Medulla oblongata (tissue), 1 donor: ENCODE data around the gene NAV2.
"Not testable (repeated sequence)": the region's sequence is repeated elsewhere in the genome, so short reads cannot be mapped to it uniquely, and the experiment has no call there.

ENCODE experiments used
- DNase-seq: peaks from one replicate; pipeline ENCODE4 v3.0.0-alpha.2; 2015; ENCODE audit errors: extremely low spot score

The NAV2 gene

DNA sequence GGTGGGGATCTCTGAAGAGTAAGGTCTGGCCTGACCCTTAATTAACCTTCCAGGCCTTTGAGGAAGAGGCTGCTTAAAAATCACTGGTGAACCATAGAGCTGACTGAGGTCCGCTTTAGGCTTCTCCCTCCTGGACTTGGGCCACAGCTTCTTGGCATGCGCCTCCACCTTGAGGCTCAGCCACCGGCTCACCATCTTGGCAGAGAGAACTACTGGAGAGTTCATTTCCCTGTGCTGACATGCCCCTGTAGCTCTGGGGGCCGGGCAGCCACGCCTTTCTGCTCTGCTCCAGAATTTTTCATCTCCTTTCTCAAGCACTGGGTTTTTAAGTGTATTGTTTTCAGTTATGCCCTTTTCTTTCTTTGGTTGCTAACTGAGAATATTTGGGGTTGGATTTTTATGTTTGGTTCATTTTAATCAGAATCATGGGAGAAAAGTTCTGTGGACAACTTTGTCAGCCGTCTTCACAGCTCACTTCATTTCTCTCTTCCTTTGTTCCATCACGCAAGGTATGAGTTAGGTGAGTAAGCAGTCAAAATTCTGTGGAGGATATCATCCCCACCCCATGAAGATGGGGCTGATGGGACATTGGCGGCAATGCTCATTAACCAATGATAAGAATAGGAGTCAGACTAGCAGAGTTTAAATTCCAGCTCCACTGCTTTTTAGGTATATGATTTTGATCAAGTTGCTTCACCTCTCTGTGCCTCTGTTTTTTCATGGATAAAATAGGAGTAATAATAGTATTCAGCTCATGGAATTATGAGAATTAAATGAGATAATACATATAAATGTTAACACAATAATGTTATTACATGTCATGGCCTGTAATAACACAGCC lies 343.7 kb downstream of the NAV2 start:
- DNase-seq, result peak; percentile 63

DNA sequence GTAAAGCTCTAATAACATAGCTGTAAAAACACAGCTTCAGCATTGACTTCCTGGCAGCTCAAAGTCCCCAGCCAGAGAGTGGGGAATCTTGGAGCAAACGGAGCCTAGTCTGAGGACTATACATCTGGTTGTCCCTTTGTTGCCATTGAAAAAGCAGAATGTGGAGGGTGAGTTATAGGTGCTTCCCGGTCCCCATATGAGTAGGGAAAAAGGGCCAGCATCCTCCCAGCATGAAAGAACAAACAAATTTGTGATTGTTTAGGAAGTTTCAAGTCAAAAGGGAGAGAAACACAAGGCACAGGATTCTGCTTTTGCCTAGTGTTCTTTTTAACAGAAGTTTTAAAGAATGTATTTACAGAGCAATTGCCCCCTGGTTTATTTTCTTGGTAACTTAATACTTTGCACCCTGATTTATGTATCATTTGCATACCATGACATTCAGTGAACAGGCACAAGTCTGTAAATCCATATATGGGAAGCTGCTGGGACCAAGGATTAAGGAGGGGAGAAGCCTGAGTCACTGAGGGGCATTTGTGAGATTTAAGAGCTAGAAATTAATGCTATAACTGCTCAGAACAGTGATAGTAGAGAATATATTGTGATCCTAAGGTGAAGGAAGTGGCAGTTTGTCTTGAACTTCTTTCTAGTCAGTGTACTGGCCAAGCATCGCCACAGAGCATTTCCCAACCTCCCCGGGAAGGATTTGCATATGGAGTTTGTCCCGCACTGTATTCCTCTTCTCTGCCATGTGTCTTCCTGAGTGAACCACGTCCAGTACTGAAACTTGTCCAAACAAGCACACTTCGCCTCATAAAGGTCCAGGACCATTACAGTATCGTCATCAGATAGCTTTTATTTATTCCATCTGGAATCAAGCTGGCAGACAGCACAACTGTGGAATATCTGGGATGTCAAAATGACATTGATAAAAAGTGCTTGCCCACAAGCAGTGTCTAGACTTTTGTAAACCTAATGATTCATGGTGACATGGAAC lies 344.6 kb downstream of the NAV2 start:
- no peak for DNase-seq

DNA sequence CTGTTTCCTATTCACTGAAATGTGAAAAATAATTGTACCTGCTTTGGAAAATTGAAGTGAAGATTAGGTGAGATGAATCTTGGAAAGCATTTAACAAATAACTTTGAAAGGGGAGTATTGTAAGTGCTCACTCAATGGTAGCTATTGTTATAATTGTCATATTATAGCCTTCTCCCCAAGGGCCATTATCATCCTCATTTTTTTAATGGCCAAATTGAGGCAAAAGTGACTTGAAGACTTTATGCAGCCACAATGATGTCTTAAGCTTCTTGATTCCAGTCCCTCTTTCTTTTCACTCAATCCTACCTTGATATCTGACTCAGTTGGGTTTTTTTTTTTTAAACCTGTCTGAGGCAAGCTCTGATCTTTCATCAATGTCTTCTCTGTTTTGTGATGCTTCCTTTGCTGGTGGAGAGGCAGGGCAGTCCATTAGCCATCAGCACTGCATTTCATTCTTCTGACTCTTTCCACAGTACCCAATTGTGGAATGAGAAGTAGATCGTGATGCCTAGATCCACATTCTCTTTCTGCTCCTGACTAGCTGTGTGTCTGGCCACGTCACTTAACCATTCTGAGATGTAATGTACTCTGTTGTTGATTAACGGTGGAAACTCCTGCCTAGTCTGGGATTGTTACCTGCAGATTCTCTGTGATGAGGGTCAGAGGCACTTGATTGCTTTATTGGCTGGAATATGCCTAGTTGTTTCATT lies 346.3 kb downstream of the NAV2 start:
- no peak for DNase-seq

DNA sequence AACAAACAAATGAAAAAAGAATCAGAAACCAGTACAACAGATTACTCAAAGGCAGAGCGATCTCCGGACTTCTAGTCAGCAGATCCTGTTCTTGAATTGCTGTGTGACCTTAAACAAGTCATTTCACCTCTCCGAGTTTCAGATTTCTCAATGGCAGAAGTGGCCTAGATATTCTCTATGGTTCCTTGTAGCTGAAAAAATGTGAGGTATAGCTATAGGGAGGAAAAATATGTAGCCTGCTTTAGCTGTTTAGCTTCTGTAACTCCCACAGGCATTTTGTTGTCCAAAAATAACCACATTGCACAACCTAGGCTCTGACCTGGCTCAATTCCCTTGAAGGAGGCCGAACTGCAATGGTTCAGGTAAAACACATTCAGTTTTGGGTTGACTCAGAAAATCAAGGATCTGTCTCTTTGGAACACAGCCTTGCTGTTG lies 347.0 kb downstream of the NAV2 start:
- DNase-seq, result no peak

DNA sequence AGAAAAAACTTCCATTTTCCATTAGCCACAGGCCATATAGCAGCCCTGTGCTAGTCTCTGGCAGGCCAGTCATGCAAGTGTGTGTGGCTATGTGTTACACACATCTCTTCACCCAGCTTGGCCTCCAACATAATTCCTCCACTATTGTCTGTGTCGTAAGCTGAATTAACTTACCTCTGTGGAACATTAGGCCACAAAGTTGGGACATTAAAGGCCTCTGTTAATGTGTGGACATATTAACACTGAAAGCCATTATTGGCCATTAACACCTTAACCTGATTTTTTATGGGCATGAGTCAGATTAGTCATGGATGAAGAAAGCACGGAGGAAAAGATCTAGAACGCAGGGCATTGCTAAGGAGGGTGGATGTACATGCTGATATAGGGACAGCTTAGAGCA lies 347.5 kb downstream of the NAV2 start:
- DNase-seq, result no peak

DNA sequence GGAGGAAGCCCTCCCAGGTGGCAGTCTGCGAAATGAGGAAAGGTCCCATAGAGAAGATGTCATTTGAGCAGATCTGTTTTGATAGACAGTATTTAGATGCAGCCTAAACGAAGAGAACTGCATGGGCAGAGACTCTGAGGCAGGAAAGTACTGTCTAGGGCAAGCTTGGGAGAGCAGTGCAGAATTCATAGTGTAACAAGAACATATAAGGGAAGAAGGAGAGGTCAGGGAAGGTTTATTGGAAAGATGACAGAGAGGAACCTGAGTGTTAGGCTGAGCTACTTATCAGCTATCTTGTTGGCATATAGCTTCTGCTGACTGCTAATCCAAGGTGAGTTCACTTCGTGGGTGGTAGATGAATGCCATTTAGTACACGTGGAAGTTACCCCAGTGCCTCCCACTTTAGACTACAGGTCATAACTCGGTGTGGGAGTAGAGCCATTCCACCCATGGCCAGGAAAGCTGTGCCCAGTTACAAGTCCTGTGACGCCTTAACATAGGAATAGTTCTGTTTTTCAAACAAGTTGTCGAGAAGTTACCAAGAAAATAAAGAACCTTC lies 348.1 kb downstream of the NAV2 start:
- no peak for DNase-seq

DNA sequence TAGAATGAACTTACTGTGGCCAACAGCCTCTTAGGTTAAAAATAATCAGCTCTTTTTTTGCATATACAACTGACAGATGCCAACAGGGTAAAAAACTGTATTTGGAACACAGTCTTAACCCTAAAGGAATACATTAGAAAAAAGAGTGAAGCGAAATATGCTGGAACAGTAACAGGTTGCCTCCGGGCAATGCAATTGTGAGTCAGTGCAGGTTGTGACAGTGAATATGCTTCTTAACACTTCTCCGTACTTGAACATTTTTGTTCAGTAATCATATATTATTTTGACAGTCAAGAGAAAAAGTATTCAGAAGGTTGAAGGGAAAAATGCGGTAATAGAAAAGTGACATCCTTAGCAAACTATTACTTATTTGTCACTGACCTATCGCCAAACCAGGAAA lies 349.1 kb downstream of the NAV2 start:
- no peak for DNase-seq

DNA sequence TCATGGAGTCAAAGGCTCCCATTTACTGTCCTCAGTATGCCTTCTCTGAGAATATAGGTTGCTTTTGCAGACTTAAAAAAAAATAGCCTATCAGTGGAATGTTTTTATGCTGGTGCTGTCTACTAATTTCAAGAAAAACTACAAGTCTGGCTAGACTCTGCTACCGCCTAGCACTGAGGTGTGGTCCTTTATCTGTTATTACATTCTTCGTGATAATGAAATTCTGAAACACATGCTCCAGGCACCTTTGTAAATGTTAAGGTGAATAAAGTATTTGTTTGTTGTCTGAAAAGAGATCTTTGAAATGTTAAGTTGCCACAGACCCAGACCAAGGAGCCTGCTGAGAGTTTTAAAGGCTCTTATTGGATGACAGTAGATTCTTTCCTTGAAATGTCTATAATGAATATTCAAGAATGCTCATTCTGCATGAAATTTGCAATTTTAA lies 352.3 kb downstream of the NAV2 start:
- no peak for DNase-seq

DNA sequence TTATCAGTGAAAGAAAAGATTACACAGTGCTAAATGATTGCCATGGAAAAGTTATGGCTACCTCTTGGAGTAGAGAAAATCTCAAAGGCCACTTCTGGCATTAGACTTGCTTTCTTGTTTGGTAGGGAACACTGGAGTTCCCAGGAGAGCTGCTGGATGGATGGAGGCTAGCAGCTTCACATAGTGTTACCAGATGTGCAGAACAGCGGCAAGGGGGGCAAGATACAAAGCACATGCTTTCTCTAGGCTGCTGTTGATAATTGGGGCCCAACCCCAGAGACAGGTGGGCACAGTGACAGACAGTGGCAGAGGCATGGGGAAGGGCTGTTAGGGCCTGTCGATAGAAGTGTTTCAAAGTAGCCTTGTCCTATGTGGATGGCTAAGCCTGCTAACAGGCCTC lies 352.8 kb downstream of the NAV2 start:
- no peak for DNase-seq

DNA sequence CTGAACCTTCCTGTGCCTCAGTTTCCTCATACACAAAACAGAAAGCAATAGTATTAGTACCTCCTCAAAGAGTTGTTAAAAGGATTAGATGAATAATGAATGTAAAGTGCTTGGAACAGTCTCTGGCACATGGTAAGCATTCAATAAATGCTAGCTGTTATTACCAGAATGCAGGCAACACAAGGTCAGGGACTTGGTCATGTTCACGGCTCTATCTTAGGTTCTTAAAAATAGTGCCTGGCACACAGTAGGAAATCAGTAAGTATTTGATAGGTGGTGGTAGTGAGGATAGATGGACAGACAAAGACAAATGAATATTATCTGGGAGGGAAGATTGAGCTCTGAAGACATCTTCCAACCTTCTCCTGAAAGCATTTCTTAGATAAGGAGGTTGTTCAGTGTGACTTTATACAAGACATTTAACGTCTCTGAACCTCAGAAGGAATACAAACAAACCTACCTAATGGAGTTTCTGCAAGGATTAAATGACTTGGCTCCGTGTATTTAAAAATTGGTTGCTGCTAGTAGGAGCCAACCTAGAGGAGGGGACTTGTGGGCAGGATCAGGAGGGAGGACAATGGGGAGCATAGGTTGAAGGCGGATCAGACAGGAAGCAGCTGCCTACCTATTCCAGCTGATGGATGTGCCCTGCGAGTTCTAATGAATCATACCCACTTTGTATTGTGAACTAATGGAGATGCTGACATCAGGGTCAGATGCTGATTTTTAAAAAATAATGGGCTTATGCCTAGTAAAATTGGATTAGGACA lies 353.6 kb downstream of the NAV2 start:
- DNase-seq, result no peak

DNA sequence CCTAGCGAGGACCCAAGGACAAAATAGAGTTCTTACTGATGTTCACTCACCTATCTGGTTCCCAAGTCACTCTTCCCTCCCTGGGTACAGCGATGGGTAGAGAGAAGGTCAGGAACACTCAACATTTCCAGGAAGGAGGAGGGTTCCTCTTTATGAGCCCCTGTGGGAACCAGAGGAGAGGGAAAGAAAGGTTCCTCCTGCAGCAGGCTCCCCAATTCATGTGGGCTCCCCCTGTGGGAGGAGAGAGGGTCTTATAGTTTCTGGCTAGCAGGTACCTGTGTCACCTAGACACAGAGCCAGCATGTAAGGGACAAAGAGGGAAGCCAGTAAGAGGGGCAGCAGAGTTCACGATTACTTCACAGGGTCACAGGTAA lies 354.1 kb downstream of the NAV2 start:
- DNase-seq, result no peak

DNA sequence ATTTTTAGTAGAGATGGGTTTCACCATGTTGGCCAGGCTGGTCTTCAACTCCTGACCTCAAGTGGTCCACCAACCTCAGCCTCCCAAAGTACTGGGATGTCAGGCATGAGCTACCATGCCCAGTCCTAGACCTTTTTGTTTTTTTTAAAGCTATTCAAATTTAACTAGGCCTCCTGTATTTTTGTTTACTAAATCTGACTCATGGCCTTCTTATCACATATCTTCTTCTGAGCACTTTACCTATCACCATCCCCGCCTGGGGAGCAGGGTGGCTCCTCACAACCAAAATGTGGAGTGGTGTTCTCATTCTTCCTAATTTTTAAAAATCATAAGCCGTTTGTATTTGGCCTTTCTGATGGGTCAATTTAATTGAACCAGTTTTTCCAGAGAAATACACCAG lies 355.0 kb downstream of the NAV2 start:
- no peak for DNase-seq

DNA sequence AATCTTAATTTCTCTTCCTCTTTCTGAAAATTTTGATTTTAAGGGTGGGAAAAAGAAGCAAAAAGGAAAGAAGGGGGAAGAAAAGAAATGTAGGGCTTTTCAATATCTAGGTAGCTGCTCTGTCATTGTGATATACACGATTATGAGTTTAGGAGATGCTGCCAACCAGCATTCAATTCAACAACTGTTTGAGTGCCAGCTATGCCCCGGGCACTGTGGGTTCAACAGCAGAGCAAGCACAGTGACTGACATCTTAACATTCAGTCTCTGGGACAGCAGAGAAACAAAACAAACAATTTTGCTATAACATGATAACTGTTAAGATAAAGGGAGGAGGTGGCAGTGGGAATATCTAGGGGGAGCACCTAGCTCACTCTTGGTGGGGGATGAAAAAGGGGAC lies 356.1 kb downstream of the NAV2 start:
- DNase-seq, result no peak

DNA sequence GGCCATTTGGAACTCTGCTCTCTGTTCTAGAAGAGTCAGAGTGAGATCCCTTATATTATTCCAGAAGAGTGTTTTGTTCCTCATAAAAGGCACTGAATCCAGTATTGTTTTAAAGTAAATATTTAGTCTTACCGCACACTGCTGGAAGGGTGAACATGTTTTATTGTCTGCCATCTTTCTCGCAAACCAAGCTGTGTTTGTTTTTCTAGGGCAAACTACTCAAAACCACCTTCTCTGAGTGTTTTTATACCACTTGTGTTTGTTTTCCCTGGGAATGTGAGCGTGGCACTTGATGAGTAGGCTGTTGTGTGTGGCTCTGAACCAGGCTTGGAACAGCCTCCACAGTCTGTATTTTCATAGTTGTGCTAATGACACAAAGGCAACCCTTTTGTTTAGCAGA lies 357.8 kb downstream of the NAV2 start:
- DNase-seq, result peak; percentile 47

DNA sequence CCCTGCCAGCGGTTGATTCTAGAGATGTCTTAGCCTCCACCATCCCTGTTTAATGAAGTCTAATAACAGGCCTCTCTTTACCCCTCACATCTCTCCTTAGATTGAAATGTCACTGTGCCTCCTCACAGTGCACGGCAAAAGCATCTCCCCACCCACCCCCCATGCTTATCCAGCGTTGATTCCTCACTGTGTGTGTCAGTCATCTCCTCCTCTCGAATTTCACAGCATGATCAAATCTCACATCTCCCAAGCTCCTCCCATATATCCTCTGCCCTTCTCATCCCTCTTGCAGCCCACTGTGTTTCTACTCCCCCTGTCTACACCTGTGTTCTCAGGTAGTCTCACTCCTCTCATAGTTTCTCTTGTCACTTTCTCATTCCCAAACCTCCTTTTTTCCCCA lies 363.0 kb downstream of the NAV2 start:
- DNase-seq, result no peak

DNA sequence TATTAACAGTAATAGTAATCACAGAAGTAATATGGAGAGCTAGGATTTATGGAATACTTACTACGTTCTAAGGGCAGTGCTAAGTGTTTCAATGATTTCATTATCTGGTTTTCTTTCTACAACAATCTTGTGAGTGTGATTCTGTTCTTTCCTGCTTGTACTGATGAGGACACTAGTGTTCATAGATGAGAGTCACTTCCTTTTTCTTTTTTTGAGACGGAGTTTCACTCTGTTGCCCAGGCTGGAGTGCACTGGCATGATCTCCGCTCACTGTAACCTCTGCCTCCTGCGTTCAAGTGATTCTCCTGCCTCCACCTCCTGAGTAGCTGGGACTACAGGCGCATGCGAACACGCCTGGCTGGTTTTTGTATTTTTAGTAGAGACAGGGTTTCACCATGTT lies 366.2 kb downstream of the NAV2 start:
- no peak for DNase-seq

DNA sequence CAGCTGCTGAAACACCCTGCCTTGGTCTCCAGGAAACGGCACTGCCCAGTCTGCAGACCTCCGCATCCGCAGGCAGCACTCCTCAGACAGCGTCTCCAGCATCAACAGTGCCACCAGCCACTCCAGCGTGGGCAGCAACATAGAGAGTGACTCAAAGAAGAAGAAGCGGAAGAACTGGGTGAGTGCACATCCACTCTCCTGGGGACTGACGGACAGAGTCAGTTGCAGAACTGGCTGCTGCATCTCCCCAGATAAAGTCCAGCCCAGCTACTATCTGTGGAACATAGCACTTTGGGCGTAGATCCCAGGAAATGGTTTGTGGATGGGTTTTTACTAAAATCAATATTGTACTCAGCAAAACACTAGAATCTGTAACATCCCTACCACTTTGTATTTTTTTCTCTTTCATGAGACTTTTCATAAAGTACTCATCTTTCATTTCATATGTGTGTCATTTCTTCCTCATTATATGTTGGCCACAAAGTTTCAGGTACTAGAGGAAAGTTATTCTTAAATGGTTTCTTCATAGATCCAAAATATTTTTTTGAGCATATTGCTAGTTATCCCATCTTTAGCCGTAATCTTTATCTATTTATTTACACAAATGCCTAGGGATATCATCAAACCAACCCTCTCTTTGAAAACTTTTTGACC lies 367.5 kb downstream of the NAV2 start:
- DNase-seq, result no peak

DNA sequence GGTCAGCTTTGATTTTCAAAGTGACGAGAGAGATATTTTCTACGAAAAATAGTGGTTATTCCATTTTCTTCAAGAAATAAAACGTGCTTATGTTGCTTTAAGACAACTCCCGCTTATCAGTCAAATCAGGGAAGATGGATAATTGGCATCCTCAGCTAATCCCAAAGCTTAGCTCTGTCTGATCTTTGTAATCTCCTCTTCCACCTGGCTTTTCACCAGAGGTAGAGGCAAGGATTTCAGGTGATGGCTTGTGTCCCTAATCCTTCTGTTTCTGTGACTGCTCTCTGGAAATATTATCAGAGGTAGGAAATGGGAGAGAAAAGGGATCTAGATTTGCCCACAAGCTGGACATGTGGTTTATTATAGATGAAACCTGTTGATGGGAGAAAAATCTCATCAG lies 368.7 kb downstream of the NAV2 start:
- no peak for DNase-seq

DNA sequence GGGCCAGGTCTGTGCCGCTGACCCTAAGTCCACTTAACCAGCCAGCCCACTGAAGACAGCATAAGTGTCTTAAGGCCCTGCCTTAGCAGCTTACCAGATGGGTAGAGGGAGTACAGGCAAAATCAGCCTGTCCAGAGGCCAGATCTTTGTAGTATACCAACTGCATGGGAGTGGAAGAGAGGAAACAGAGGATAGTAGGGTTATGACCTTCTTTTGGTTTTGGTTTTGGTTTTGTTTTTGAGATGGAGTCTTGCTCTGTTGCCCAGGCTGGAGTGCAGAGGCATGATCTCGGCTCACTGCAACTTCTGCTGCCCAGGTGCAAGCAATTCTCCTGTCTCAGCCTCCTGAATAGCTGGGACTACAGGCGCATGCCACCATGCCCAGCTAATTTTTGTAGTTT lies 371.2 kb downstream of the NAV2 start:
- not testable (repeated sequence) for DNase-seq
